Mucosa of stomach (tissue), 1 donor: Measurements from ENCODE around the gene RASAL2.
A peak's percentile ranks its signal among the peaks of the same experiment; 100 is the strongest.
"Not testable (repeated sequence)": the region's sequence is repeated elsewhere in the genome, so short reads cannot be mapped to it uniquely, and the experiment has no call there.

Experiments
- H3K27me3 ChIP-seq: one replicate; pipeline ENCODE4 v1.7.0; 2013; ENCODE audit warnings: mild to moderate bottlenecking, low read length; ENCODE audit not compliant: control insufficient read depth, insufficient read depth
- H3K36me3 ChIP-seq: one replicate; pipeline ENCODE4 v1.7.0; 2013; ENCODE audit warnings: low read length; ENCODE audit not compliant: control insufficient read depth, insufficient read depth
- H3K4me1 ChIP-seq: one replicate; pipeline ENCODE4 v1.7.0; 2013; ENCODE audit warnings: mild to moderate bottlenecking, low read length; ENCODE audit not compliant: control insufficient read depth, insufficient read depth
- H3K4me3 ChIP-seq: one replicate; pipeline ENCODE4 v1.7.0; 2013; ENCODE audit warnings: low read length
- H3K9ac ChIP-seq: one replicate; pipeline ENCODE4 v1.7.0; 2013; ENCODE audit warnings: mild to moderate bottlenecking, low read length, moderate library complexity
- H3K9me3 ChIP-seq: one replicate; pipeline ENCODE4 v1.7.0; 2013; ENCODE audit warnings: mild to moderate bottlenecking, low read length, moderate library complexity; ENCODE audit not compliant: control insufficient read depth
- donor health status: Pancreatic carcinoma.

RASAL2 gene

GRCh38 chr1:178330153-178330552 is 236.2 kb downstream of the RASAL2 start:
- Histone ChIP-seq H3K9me3 (no peaks in the 10 kb centered on the region), H3K4me1 (peaks cover 7% of the 10 kb centered on the region), H3K27me3 (no peaks in the 10 kb centered on the region), H3K4me3 (no peak overlapping the region), H3K9ac (no peak overlapping the region), H3K36me3 (no peaks in the 10 kb centered on the region)

- peaks cover 7% of the 10 kb centered on the region for H3K4me1 ChIP-seq
- H3K27me3 ChIP-seq = no peaks in the 10 kb centered on the region
- H3K9me3 ChIP-seq = no peaks in the 10 kb centered on the region
- no peaks in the 10 kb centered on the region for H3K36me3 ChIP-seq
- no peak overlapping the region for H3K4me3 ChIP-seq
- H3K9ac ChIP-seq = no peak overlapping the region
Observed at GRCh38 chr1:178330848-178331497, 237.1 kb downstream of the RASAL2 start.

GRCh38 chr1:178335426-178335825 is 241.5 kb downstream of the RASAL2 start:
- no peaks in the 10 kb centered on the region for H3K27me3 ChIP-seq
- H3K9ac ChIP-seq = no peak overlapping the region
- peaks cover 7% of the 10 kb centered on the region for H3K4me1 ChIP-seq
- no peak overlapping the region for H3K4me3 ChIP-seq
- no peaks in the 10 kb centered on the region for H3K36me3 ChIP-seq
- no peaks in the 10 kb centered on the region for H3K9me3 ChIP-seq

GRCh38 chr1:178337091-178337706 is 243.3 kb downstream of the RASAL2 start:
- Histone ChIP-seq H3K9me3 (no peaks in the 10 kb centered on the region), H3K4me3 (no peak overlapping the region), H3K27me3 (no peaks in the 10 kb centered on the region), H3K4me1 (no peaks in the 10 kb centered on the region), H3K9ac (no peak overlapping the region), H3K36me3 (no peaks in the 10 kb centered on the region)

- Histone ChIP-seq H3K4me1 (peaks cover 15% of the 10 kb centered on the region), H3K9me3 (no peaks in the 10 kb centered on the region), H3K27me3 (no peaks in the 10 kb centered on the region), H3K4me3 (no peak overlapping the region), H3K36me3 (no peaks in the 10 kb centered on the region), H3K9ac (no peak overlapping the region)
Observed at GRCh38 chr1:178339834-178340233, 245.9 kb downstream of the RASAL2 start.

- peaks cover 23% of the 10 kb centered on the region for H3K4me1 ChIP-seq
- peak overlapping the region; percentile 43 for H3K4me3 ChIP-seq
- H3K27me3 ChIP-seq = no peaks in the 10 kb centered on the region
- H3K9me3 ChIP-seq = no peaks in the 10 kb centered on the region
- H3K36me3 ChIP-seq = no peaks in the 10 kb centered on the region
- peak overlapping the region; percentile 58 for H3K9ac ChIP-seq
Observed at GRCh38 chr1:178341261-178341956, 247.5 kb downstream of the RASAL2 start.

- H3K36me3 ChIP-seq = no peaks in the 10 kb centered on the region
- H3K4me3 ChIP-seq = no peak overlapping the region
Observed at GRCh38 chr1:178342745-178343144, 248.8 kb downstream of the RASAL2 start.

GRCh38 chr1:178344513-178345091 is 250.7 kb downstream of the RASAL2 start:
- peaks cover 23% of the 10 kb centered on the region for H3K4me1 ChIP-seq
- H3K36me3 ChIP-seq = no peaks in the 10 kb centered on the region
- H3K27me3 ChIP-seq = no peaks in the 10 kb centered on the region
- H3K4me3 ChIP-seq = no peak overlapping the region
- no peaks in the 10 kb centered on the region for H3K9me3 ChIP-seq
- no peak overlapping the region for H3K9ac ChIP-seq

More at GRCh38 chr1:178342745-178343144, 248.8 kb downstream of the RASAL2 start:
- Histone ChIP-seq H3K9me3 (no peaks in the 10 kb centered on the region), H3K9ac (no peak overlapping the region), H3K27me3 (no peaks in the 10 kb centered on the region), H3K4me1 (peaks cover 23% of the 10 kb centered on the region)

GRCh38 chr1:178345238-178345637 is 251.3 kb downstream of the RASAL2 start:
- Histone ChIP-seq H3K27me3 (no peaks in the 10 kb centered on the region), H3K9me3 (no peaks in the 10 kb centered on the region), H3K36me3 (no peaks in the 10 kb centered on the region), H3K9ac (no peak overlapping the region), H3K4me3 (no peak overlapping the region), H3K4me1 (peaks cover 27% of the 10 kb centered on the region)

- Histone ChIP-seq H3K9ac (no peak overlapping the region), H3K36me3 (no peaks in the 10 kb centered on the region), H3K9me3 (no peaks in the 10 kb centered on the region), H3K4me3 (no peak overlapping the region), H3K4me1 (peaks cover 32% of the 10 kb centered on the region), H3K27me3 (no peaks in the 10 kb centered on the region)
Observed at GRCh38 chr1:178345807-178346206, 251.9 kb downstream of the RASAL2 start.

- H3K9me3 ChIP-seq = no peaks in the 10 kb centered on the region
- no peaks in the 10 kb centered on the region for H3K36me3 ChIP-seq
- no peak overlapping the region for H3K4me3 ChIP-seq
- peaks cover 17% of the 10 kb centered on the region for H3K4me1 ChIP-seq
- no peak overlapping the region for H3K9ac ChIP-seq
- H3K27me3 ChIP-seq = no peaks in the 10 kb centered on the region
Observed at GRCh38 chr1:178349801-178350200, 255.9 kb downstream of the RASAL2 start.

- H3K4me3 ChIP-seq, H3K9me3 ChIP-seq, H3K36me3 ChIP-seq, H3K27me3 ChIP-seq, H3K4me1 ChIP-seq, H3K9ac ChIP-seq: not testable (repeated sequence)
Observed at GRCh38 chr1:178351911-178352310, 258.0 kb downstream of the RASAL2 start.
